NCI-H748 (cell line): Measurements from ENCODE around the gene AWAT1.
A peak's percentile ranks its signal among the peaks of the same experiment; 100 is the strongest.
"Not testable (repeated sequence)": the region's sequence is repeated elsewhere in the genome, so short reads cannot be mapped to it uniquely, and the experiment has no call there.

Experiments
- DNase-seq: peaks from one replicate; lab custom pipeline; 2025; ENCODE audit not compliant: unreplicated experiment; lab: John Stamatoyannopoulos, UW

The AWAT1 gene

DNA sequence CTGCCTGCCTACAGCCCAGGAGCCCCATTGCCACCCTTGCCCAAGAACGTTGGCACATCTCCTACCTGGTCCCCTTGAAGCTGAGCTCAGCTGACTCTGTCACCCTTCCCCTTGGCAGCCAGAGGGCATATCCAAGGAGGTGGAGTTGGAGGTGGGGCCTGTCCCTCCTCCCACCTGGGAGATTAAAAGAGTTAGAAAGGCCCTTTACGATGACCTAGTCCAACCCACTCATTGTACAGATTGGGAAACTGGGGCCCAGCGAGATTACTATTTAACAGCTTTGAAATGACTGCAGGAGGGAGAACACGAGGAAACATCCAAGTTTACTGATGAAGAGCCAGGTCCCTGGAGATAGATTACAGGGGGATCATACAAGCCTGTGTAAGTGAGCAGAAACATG, 25.6 kb downstream of the AWAT1 start, which contains the start of gene P2RY4:
TSS of gene P2RY4 (minus strand) at position 101 of the 400 bp plus-strand sequence. CDS start 580 bp downstream, outside the sequence.
- DNase-seq = no peak

DNA sequence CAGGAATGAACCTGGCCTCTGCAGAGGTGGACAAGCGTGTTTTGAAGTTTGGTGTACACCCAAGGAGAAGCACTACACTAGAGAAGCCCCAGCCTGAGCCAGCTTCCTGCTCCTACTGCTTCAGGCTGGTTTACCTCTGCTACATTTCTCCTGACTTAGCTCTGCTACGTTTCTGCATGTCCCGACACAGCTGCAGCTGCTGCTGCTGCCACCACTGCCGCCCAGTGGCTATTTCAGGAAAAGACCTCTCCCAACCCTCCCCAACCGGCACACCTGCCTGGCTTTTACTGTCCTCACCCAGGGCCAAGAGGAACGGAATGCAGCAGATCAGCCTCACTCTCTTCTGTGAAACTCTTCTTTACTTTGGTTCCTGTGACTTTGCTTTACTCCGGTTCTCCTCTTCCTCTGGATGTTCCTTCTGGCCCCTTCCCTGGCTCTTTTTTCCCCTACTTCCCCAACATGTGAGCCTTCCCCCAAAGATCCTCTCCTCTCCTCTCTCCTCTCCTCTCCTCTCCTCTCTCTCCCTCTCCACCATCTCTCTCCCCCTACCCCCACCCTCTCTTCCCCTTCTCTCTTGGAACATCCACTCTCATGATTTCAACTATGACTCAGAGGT, 28.6 kb downstream of the AWAT1 start:
- peak; percentile 76 for DNase-seq

DNA sequence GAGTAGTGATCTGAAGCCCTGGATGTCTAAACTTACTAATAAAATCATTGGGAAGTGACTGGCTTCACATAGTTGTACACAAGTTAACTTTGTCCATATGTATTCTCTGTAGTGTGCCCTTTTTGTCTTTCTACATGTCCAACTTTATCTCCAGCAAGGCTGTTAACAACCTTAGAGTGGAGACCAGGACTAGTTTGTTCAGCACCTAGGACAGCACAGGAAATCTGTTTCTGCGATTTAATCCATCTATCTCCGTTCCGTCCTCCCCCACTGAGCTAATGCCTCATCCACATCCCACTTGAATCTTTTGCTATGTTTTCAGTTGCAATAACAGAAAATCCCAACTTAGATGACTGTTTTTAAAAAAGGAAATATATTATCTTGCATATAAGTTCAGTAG, 30.3 kb downstream of the AWAT1 start:
- no peak for DNase-seq

DNA sequence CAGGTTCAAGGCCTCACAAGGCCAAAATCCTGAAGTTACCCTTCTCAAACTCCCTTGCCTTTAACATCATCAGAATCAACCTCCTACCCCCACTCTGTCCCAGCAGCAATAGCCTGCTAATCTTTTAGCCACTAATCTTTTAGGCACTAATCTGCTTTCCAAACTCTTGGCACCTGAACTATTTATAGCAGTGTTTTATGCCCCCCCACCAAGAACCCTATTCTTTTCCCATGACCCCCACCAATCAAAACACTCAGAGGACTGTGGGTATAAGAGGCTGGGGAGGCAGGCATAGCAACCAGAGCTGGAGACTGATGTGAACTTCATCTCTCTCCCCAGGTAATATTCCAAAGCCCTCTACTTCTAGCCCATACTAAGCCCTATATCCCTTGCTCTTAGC, 33.6 kb downstream of the AWAT1 start, which contains the start of gene ARR3:
TSS of gene ARR3 (plus strand) at position 301 of the 400 bp plus-strand sequence. CDS start 1,052 bp downstream, outside the sequence.
- DNase-seq = no peak

DNA sequence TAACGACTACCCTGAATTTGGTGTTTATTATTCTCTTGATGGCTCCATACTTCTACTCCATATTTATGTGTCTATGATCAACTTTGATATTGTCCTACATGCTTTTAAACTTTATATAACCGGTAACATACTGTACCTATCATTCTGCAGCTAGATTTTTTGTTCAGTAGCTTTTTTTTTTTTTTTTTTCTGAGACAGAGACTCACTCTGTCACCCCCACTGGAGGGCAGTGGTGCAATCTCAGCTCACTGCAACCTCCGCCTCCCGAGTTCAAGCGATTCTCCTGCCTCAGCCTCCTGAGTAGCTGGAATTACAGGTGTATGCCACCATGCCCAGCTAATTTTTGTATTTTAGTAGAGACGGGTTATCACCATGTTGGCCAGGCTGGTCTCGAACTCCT, 39.6 kb downstream of the AWAT1 start:
- not testable (repeated sequence) for DNase-seq

DNA sequence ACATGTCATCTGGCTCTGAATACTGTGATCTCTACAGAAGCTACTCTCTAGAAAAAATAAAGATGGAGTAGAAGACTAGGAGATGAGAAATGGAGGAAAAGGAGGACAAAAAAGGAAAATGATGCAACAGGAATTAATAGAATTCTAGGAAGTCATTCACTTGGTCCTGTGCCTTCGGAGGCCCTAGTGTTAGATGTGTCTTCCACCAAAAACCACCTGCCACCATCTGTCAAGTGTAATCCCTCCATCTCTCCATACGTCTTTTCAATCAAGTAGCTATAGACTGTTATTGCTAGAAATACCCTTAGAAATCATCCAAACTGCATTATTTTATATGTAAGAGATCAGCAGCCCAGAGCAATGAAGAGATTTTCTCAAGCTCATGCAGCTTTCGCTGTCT, 44.6 kb downstream of the AWAT1 start:
- no peak for DNase-seq

DNA sequence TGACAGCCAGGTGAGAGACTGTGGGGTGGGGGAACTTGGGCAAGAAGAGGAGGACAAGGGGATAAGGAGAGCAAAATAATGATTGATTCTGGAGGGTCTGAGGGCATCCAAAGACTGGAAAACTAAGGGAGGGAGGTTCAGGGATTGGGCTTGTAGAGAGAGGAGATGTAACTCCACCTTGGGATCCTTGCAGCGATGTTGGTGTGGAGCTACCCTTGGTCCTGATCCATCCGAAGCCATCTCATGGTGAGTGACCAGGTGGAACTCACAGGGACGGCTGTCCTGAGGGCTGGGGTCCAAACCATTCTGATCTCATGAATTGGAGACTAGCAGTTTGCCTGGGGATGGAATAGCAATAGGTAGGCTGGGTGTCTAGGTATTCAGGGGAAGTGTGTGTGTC, 46.1 kb downstream of the AWAT1 start:
- no peak for DNase-seq

DNA sequence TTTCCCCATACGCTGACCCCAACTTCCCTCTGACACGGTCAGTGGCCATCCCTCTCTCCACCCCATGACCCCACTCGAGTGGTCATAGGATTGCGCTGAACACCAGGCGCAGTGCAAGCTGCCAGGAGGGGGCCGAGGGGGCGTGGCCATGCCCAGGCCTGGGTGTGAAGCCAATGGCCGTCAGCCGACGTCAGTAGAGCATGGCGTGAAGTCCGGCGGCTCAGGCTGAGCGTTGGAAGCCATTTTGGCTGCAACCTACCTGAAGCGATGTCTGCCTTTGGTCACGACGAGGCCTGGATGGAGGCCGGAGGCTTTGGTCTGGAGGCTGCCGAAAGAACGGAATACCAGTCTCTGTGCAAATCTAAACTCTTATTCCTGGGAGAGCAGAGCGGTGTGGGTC, 47.5 kb downstream of the AWAT1 start, which contains the start of gene RAB41:
TSS of gene RAB41 (plus strand) at position 222 of the 400 bp plus-strand sequence. CDS start at position 268, 46 bp downstream.
- no peak for DNase-seq

DNA sequence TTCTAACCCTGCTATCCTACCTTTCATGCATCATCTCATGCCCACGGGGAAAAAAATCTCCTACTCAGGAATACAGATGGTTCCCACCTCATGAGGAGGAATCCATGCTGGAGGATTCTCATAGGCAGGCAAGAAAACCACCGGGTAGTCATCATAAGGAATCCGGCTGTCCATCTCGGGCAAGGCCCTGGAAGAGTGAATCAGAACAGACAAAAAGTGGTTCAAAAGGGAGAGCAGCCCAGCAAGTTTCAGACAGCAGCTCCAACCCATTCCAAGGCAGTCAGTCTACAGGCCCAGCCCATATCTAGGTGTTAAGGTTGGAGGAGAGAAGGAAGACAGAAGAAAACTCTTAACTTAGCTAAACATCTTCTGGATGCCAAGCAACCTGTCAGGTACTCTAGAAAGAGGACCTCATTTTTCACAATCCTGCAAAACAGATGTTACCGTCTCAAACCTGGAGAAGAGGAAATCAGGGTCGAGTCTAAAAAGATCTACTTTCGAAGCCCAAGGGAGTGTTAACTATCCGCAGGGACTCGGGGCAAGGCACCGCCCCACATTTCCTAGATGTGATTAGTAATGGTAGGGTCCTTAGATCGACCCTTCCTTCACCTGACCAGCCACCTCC, 54.8 kb downstream of the AWAT1 start:
- no peak for DNase-seq
